Uterus (tissue), 4 donors: ENCODE results near the gene SLC6A9. TPM values are rescaled to one million over a fixed set of nuclear protein-coding genes. Genes with fewer than 3 reads are reported as not detected.

Experiments
- DNase-seq, 2 donors: peaks; one replicate each; pipeline ENCODE4 v3.0.0-alpha.2; 2019 to 2020
- H3K27ac ChIP-seq, 2 donors: fragments of 200-600 bp; sonication (generic); 1 replicate in 1 of 2; 2 replicates in 1 of 2; pipeline ENCODE4 v1.5.1; 2016 to 2018
- H3K27me3 ChIP-seq, 2 donors: fragments of 200-600 bp; sonication (generic); one replicate each; pipeline ENCODE4 v1.5.1; 2018 to 2019; ENCODE audit warnings: control low read depth in 1 of 2
- H3K36me3 ChIP-seq, 2 donors: fragments of 200-600 bp; sonication (generic); one replicate each; pipeline ENCODE4 v1.5.1; 2019; ENCODE audit warnings: control low read depth in 1 of 2
- H3K4me1 ChIP-seq, 2 donors: fragments of 200-600 bp; sonication (generic); one replicate each; pipeline ENCODE4 v1.5.1; 2018 to 2019; ENCODE audit warnings: control low read depth in 1 of 2
- H3K4me3 ChIP-seq, 2 donors: fragments of 200-600 bp; sonication (generic); 1 replicate in 1 of 2; 2 replicates in 1 of 2; pipeline ENCODE4 v1.5.1; 2018 to 2019; ENCODE audit warnings: mild to moderate bottlenecking in 1 of 2
- H3K9me3 ChIP-seq, 2 donors: fragments of 200-600 bp; sonication (generic); one replicate each; pipeline ENCODE4 v1.5.1; 2019; ENCODE audit warnings: control low read depth in 1 of 2
- POLR2A ChIP-seq, 2 donors: fragments of 450-650 bp; IDR thresholded peaks; one replicate each; pipeline ENCODE4 v1.6.1; 2016; ENCODE audit warnings: antibody characterized with exemption in 2 of 2, mild to moderate bottlenecking in 1 of 2, moderate library complexity in 1 of 2
- intact Hi-C: fragments of 100-400 bp; cut with DNase I; formaldehyde crosslinking; loops from one replicate; pipeline ENCODE4 v1.15.1; 2023; ENCODE audit warnings: low total_unique reads
- total RNA-seq, 4 donors: library from RNA; depleted of rRNA in 3 of 4; stranded (reverse); fragments of >200 nt in 3 of 4; gene quantifications; one replicate each; pipeline versions ENCODE4 v1.1.0 to v1.2.4, GENCODE V29; 2014 to 2023
- TF ChIP-seq, protein P1 (sequence below), 4 experiments: fragments of 200-600 bp in 2 of 4; fragments of 450-650 bp in 2 of 4; sonication (generic) in 2 of 4; IDR thresholded peaks; one replicate each; pipeline ENCODE4 v1.5.1; 2016 to 2019; ENCODE audit warnings: antibody characterized with exemption in 4 of 4, mild to moderate bottlenecking in 2 of 4, moderate library complexity in 1 of 4
- donor health status: DM: yes; HTN: yes; CAD: no.

Gene SLC6A9
- total RNA-seq, 4 donors from 2014 or later, result 4.6 to 30.9 (median 17.4) TPM

DNA sequence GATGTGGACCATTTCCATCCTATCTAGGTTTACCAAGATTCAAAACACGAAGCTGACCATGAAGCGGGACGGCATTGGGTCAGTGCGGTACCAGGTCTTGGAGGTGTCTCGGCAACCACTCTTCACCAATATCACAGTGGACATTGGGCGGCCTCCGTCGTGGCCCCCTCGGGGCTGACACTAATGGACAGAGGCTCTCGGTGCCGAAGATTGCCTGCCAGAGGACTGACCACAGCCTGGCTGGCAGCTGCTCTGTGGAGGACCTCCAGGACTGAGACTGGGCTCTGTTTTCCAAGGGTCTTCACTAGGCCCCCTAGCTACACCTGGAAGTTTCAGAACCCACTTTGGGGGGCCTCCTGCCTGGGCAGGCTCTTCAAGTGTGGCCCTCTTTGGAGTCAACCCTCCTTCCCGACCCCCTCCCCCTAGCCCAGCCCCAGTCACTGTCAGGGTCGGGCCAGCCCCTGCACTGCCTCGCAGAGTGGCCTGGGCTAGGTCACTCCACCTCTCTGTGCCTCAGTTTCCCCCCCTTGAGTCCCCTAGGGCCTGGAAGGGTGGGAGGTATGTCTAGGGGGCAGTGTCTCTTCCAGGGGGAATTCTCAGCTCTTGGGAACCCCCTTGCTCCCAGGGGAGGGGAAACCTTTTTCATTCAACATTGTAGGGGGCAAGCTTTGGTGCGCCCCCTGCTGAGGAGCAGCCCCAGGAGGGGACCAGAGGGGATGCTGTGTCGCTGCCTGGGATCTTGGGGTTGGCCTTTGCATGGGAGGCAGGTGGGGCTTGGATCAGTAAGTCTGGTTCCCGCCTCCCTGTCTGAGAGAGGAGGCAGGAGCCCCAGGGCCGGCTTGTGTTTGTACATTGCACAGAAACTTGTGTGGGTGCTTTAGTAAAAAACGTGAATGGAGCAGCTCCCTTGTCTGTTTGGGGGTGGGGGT lies 40.7 kb downstream of the SLC6A9 start:
- intact Hi-C loops, result no loop called here
- no peaks in the 10 kb centered on the region for H3K9me3 ChIP-seq
- peak overlapping the region; percentile 37 to 75 for H3K27ac ChIP-seq
- H3K4me3 ChIP-seq, result peak overlapping the region; percentile 55 to 62
- no peak for DNase-seq
- no peaks in the 10 kb centered on the region for H3K4me1 ChIP-seq
- H3K27me3 ChIP-seq, result no peaks in the 10 kb centered on the region
- TF ChIP-seq, protein P1, sequence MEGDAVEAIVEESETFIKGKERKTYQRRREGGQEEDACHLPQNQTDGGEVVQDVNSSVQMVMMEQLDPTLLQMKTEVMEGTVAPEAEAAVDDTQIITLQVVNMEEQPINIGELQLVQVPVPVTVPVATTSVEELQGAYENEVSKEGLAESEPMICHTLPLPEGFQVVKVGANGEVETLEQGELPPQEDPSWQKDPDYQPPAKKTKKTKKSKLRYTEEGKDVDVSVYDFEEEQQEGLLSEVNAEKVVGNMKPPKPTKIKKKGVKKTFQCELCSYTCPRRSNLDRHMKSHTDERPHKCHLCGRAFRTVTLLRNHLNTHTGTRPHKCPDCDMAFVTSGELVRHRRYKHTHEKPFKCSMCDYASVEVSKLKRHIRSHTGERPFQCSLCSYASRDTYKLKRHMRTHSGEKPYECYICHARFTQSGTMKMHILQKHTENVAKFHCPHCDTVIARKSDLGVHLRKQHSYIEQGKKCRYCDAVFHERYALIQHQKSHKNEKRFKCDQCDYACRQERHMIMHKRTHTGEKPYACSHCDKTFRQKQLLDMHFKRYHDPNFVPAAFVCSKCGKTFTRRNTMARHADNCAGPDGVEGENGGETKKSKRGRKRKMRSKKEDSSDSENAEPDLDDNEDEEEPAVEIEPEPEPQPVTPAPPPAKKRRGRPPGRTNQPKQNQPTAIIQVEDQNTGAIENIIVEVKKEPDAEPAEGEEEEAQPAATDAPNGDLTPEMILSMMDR (IDR thresholded peaks at IDR 0.05), result no peak
- TF ChIP-seq POLR2A (IDR thresholded peaks at IDR 0.05), result no peak
- H3K36me3 ChIP-seq, result no peaks in the 10 kb centered on the region

DNA sequence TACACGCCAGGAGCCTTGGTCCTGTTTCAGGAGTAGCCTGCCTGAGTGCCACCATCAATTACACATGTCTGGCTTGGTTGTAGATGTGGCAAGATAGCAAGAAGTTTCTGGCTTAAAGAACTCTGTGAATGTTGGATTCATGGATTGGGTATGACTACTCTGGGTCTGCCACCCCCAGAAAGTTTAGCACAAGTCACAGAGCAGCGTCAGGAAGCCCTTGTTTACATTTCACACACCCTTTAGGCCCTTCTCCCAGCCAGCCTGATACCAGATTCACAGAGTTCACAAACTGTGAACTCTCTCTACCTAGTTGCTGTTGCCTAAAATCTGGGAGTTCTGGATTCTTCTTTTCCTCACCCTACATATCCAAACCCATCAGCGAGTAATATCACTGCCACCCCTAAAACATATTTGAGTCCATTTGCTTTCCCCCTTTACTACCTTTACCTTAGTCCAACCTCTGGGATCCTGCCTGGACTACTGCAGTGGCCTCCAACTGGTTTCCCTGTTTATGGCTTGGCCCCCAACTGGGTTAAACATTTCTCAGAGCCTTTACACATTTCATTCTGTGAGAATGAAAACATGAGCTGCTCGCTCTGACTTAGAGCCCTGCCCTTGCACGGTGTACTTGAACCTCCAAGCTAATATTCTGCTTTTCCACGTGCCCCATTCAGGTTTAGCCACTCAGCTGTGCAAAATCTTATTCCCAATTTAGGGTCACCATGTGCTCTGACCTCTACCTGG lies 43.9 kb downstream of the SLC6A9 start:
- intact Hi-C loops, result no loop called here
- H3K27ac ChIP-seq, result no peak overlapping the region
- no peaks in the 10 kb centered on the region for H3K27me3 ChIP-seq
- no peaks in the 10 kb centered on the region for H3K36me3 ChIP-seq
- no peaks in the 10 kb centered on the region for H3K4me1 ChIP-seq
- TF ChIP-seq POLR2A (IDR thresholded peaks at IDR 0.05), result no peak
- TF ChIP-seq, protein P1 (IDR thresholded peaks at IDR 0.05), result no peak
- DNase-seq, result no peak
- no peak overlapping the region for H3K4me3 ChIP-seq
- no peaks in the 10 kb centered on the region for H3K9me3 ChIP-seq

DNA sequence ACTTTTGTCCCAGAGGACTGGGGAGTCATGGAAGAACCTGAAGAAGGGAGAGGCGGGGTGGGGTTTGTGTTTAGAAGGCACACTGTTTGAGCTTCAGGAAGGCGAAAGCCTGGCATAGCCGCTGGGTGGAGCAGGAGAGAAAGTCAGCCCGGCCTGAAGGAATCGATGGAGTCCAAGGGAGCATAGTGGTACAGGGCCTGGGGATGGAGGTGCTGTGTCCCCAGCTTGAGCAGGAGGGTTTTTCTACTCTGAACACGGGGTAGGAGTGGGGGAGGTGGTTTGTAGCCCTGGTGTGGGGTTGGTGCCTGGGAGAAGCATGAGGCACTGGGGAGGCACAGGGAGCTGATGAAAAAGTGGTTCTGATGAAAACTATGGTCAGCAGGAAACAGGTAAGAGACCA lies 44.5 kb downstream of the SLC6A9 start:
- Histone ChIP-seq H3K27me3 (no peaks in the 10 kb centered on the region), H3K36me3 (no peaks in the 10 kb centered on the region), H3K4me1 (no peaks in the 10 kb centered on the region), H3K9me3 (no peaks in the 10 kb centered on the region), H3K27ac (no peak overlapping the region), H3K4me3 (no peak overlapping the region)
- TF ChIP-seq, protein P1 (IDR thresholded peaks at IDR 0.05), result no peak
- no peak for TF ChIP-seq POLR2A (IDR thresholded peaks at IDR 0.05)
- DNase-seq, result no peak
- intact Hi-C loops, result no loop called here

DNA sequence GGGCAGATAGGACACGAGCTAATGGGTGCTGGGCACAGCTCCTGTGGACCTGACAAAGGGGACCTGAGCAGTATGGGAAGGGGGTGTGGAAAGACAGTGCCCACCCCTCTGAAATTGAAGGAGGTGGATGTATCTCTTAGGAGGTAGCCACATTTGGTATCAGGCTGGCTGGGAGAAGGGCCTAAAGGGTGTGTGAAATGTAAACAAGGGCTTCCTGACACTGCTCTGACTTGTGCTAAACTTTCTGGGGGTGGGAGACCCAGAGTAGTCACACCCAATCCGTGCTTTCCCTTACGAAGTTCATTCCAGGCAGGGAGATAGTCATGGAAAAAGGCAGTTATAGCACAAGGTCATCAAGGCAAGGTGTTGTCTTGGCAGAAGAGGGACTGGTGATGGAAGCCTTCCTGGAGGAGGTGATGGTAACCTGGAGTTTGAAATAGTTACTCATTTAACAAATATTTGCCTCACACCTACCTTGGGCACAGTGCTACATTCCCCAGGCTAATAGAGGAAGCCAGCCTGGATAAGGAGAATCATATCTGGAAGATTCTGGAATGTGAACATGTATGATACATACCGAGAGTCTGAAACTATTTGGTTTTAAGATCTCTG lies 45.2 kb downstream of the SLC6A9 start:
- TF ChIP-seq POLR2A (IDR thresholded peaks at IDR 0.05), result no peak
- TF ChIP-seq, protein P1 (IDR thresholded peaks at IDR 0.05), result no peak
- H3K36me3 ChIP-seq, result no peaks in the 10 kb centered on the region
- H3K9me3 ChIP-seq, result no peaks in the 10 kb centered on the region
- H3K4me3 ChIP-seq, result no peak overlapping the region
- DNase-seq, result no peak
- intact Hi-C loops, result no loop called here
- H3K4me1 ChIP-seq, result no peaks in the 10 kb centered on the region
- H3K27me3 ChIP-seq, result no peaks in the 10 kb centered on the region
- H3K27ac ChIP-seq, result no peak overlapping the region
